Colon (tissue), 2 donors: Measurements from ENCODE around the gene CCR5.

Source experiments
- FAIRE-seq: peaks from 2 replicates; lab custom pipeline; 2012; peaks lifted over from hg19 to GRCh38; lab: Jason Lieb, UNC
- donor health status: control.
- donor health status: control.

Gene CCR5

DNA sequence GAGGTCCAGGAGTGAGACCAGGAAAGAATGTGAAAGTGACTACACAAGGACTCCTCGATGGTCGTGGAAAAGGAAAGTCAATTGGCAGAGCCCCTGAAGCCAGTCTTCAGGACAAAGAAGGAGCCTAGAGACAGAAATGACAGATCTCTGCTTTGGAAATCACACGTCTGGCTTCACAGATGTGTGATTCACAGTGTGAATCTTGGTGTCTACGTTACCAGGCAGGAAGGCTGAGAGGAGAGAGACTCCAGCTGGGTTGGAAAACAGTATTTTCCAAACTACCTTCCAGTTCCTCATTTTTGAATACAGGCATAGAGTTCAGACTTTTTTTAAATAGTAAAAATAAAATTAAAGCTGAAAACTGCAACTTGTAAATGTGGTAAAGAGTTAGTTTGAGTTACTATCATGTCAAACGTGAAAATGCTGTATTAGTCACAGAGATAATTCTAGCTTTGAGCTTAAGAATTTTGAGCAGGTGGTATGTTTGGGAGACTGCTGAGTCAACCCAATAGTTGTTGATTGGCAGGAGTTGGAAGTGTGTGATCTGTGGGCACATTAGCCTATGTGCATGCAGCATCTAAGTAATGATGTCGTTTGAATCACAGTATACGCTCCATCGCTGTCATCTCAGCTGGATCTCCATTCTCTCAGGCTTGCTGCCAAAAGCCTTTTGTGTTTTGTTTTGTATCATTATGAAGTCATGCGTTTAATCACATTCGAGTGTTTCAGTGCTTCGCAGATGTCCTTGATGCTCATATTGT is 10.8 kb upstream of the CCR5 start:
- no peak for FAIRE-seq

- no peak for FAIRE-seq
Observed at GRCh38 chr3:46360907-46361306, 9.8 kb upstream of the CCR5 start.

GRCh38 chr3:46361408-46362283 is 9.1 kb upstream of the CCR5 start:
- FAIRE-seq = no peak

GRCh38 chr3:46365041-46365440 is 5.7 kb upstream of the CCR5 start:
- FAIRE-seq = no peak

DNA sequence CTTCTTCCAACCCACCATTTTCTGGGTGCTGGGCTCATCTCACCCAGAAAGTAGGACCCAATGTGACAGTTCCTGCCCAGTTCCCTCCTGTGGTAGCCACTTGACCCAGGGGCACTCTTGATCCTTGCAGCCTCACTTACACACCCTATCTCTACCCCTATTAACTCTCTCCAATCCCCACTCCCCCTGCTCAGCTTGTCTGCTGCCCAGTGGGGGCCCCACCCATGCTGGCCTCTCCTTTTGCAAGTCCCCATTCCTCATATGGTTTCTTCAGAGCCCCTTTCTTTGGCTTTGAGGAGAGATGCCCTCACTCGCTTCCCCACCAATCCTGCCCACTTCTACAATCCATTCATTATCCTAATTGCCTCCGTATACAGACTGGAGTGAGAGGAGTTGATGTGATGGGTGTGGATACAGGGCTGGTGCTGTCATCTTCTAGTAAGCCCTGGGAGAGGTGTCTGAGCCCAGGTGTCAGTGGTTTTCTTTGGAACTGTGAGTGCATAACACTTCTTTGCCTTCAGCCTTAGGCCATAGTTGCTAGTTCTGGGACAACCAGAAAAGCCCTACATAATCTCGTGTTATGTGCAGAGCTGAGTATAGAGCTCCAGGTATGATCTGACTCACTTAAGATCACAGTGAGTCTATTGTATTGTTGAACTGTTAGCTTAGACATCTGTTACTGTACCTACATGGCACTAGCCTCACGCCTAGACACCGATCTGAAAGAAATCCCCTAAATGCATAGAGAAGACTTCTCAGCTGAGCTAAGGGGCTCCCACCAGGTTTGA is 4.8 kb upstream of the CCR5 start:
- no peak for FAIRE-seq

DNA sequence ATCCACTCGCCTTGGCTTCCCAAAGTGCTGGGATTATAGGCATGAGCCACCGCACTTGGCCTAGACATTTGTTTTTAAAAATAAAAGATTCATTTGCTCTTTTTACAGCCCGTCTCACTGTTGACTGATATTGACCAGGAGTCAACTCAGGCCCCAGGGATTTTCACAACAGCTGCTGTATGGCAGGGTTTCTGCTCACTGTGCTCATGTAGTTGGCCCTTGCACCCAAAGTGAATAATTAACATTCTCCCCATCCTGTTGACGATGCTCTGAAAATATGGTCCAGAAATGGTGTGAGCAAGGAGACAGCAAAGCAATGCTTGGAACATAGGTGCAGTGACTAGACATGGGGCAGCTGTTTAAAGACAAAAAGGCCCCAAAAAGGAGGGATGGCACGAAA is 2.9 kb upstream of the CCR5 start:
- no peak for FAIRE-seq

DNA sequence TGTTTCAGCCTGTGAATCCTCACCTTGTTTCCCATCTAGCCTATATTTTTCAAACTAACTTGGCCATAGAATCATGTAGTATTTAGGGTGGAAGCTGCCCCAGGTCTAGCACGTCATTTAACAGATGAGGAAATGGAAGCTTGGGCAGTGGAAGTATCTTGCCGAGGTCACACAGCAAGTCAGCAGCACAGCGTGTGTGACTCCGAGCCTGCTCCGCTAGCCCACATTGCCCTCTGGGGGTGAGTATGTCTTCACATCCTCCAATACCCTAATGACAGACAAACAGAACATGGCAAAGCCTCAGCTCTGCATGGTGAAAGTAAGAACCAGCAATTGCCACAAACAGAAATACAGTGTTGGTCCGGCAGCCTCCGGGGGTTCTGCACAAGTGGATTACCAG is 2.2 kb upstream of the CCR5 start:
- no peak for FAIRE-seq

- FAIRE-seq = no peak
Observed at GRCh38 chr3:46369151-46369550, 1.6 kb upstream of the CCR5 start.

DNA sequence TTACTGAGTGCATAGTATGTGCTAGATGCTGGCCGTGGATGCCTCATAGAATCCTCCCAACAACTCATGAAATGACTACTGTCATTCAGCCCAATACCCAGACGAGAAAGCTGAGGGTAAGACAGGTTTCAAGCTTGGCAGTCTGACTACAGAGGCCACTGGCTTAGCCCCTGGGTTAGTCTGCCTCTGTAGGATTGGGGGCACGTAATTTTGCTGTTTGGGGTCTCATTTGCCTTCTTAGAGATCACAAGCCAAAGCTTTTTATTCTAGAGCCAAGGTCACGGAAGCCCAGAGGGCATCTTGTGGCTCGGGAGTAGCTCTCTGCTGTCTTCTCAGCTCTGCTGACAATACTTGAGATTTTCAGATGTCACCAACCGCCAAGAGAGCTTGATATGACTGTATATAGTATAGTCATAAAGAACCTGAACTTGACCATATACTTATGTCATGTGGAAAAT is 1.0 kb upstream of the CCR5 start:
- FAIRE-seq = no peak

DNA sequence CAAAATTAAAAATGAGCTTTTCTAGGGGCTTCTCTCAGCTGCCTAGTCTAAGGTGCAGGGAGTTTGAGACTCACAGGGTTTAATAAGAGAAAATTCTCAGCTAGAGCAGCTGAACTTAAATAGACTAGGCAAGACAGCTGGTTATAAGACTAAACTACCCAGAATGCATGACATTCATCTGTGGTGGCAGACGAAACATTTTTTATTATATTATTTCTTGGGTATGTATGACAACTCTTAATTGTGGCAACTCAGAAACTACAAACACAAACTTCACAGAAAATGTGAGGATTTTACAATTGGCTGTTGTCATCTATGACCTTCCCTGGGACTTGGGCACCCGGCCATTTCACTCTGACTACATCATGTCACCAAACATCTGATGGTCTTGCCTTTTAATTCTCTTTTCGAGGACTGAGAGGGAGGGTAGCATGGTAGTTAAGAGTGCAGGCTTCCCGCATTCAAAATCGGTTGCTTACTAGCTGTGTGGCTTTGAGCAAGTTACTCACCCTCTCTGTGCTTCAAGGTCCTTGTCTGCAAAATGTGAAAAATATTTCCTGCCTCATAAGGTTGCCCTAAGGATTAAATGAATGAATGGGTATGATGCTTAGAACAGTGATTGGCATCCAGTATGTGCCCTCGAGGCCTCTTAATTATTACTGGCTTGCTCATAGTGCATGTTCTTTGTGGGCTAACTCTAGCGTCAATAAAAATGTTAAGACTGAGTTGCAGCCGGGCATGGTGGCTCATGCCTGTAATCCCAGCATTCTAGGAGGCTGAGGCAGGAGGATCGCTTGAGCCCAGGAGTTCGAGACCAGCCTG is 984 bp downstream of the CCR5 start:
- no peak for FAIRE-seq

- FAIRE-seq = no peak
Observed at GRCh38 chr3:46372492-46373359, 2.0 kb downstream of the CCR5 start.

DNA sequence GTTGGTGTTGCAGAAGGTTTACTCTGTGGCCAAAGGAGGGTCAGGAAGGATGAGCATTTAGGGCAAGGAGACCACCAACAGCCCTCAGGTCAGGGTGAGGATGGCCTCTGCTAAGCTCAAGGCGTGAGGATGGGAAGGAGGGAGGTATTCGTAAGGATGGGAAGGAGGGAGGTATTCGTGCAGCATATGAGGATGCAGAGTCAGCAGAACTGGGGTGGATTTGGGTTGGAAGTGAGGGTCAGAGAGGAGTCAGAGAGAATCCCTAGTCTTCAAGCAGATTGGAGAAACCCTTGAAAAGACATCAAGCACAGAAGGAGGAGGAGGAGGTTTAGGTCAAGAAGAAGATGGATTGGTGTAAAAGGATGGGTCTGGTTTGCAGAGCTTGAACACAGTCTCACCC is 4.0 kb downstream of the CCR5 start:
- FAIRE-seq = no peak

DNA sequence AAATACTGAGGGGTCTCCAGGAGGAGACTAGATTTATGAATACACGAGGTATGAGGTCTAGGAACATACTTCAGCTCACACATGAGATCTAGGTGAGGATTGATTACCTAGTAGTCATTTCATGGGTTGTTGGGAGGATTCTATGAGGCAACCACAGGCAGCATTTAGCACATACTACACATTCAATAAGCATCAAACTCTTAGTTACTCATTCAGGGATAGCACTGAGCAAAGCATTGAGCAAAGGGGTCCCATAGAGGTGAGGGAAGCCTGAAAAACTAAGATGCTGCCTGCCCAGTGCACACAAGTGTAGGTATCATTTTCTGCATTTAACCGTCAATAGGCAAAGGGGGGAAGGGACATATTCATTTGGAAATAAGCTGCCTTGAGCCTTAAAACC is 4.5 kb downstream of the CCR5 start:
- no peak for FAIRE-seq

- no peak for FAIRE-seq
Observed at GRCh38 chr3:46375814-46376213, 5.1 kb downstream of the CCR5 start.

DNA sequence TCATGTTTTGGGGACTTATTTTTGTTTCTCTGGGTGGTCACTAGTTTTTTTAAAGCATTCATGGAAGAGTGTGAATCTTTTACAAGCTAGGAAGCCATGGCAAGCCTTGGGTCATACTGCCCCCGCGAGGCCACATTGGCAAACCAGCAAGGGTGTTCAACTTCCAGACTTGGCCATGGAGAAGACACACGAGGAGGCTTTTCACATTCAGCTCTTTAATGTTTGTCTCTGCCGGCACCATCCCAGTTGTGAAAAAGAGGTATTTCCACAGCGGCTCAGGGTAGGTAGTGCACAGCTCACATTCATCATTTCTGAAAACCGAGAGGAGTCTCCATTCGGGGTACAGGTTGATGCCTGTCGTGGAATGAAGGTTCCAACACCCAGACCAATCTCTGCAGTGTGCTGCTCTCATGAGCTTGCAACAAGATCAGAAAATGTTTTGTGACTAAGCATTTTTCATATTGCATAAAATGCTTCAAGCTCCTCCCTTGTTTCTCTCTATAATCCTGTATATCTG is 7.7 kb downstream of the CCR5 start:
- no peak for FAIRE-seq

- no peak for FAIRE-seq
Observed at GRCh38 chr3:46380471-46381221, 9.9 kb downstream of the CCR5 start.

- FAIRE-seq = no peak
Observed at GRCh38 chr3:46381625-46382024, 10.9 kb downstream of the CCR5 start.

DNA sequence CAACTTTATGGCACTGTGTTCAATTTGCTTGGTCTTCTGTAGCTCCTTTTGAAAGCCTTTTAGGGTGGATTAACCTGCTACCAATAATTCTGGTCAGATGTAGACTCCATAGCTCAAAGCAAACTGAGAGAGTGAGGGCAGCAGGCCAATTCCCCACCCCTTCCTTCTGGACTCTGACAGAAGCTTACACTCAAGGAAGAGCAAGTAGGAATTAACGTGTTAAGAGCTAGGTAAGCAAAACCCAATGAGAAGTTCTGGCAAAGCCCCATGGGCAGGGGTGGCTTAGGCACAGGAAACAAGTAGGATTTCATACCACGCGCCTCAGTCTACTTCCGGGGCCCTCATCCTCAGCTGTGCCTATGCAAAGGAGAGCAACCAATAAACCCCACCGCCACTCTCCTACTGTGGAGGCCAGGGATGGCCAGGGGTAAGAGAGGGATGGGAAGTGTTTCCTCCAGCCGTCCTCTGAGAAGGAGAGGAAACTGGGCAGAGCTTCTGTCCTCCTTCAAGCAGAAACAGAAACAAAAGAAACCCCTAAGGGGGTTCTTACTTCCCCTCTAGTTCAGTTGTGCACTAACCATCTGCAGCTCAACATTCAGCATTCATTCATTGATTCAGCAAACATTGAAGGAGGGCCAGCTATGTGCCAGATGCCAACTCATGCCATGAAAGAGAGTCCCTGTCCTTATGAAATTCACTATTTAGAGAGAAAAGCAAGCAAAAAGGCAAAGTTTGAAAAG is 12.6 kb downstream of the CCR5 start:
- FAIRE-seq = no peak

- FAIRE-seq = no peak
Observed at GRCh38 chr3:46383951-46384330, 13.2 kb downstream of the CCR5 start.
